AG04449 (cell line): ENCODE results near the gene TUBE1.

Experiments used
- CTCF ChIA-PET: fragments of 350-600 bp; formaldehyde crosslinking; extraction: SDS; loops from one replicate; lab custom pipeline; 2021; ENCODE audit warnings: antibody characterized with exemption; lab: Yijun Ruan, JAX
- POLR2A ChIA-PET: fragments of 400-600, 350-600 bp; formaldehyde crosslinking; extraction: SDS; loops from one replicate; lab custom pipeline; 2020; ENCODE audit warnings: antibody characterized with exemption, inconsistent platforms; lab: Yijun Ruan, JAX
- DNase-seq: peaks from one replicate; pipeline ENCODE4 v3.0.0-alpha.2; 2010; ENCODE audit warnings: low read depth, low spot score
- H3K4me3 ChIP-seq: 2 replicates; pipeline ENCODE4 v1.5.1; 2011; ENCODE audit warnings: low read depth, mild to moderate bottlenecking, control low read depth, low read length
- TF ChIP-seq, protein P1 (sequence below): IDR thresholded peaks from one replicate; pipeline ENCODE4 v1.5.1; 2011; ENCODE audit warnings: mild to moderate bottlenecking, moderate library complexity, low read length, control low read depth, inconsistent platforms; ENCODE audit not compliant: insufficient read depth; ENCODE audit errors: missing control alignments

The TUBE1 gene

GRCh38 chr6:112043032-112044007 is 44.0 kb downstream of the TUBE1 start:
- TF ChIP-seq, protein P1, sequence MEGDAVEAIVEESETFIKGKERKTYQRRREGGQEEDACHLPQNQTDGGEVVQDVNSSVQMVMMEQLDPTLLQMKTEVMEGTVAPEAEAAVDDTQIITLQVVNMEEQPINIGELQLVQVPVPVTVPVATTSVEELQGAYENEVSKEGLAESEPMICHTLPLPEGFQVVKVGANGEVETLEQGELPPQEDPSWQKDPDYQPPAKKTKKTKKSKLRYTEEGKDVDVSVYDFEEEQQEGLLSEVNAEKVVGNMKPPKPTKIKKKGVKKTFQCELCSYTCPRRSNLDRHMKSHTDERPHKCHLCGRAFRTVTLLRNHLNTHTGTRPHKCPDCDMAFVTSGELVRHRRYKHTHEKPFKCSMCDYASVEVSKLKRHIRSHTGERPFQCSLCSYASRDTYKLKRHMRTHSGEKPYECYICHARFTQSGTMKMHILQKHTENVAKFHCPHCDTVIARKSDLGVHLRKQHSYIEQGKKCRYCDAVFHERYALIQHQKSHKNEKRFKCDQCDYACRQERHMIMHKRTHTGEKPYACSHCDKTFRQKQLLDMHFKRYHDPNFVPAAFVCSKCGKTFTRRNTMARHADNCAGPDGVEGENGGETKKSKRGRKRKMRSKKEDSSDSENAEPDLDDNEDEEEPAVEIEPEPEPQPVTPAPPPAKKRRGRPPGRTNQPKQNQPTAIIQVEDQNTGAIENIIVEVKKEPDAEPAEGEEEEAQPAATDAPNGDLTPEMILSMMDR, result peak; percentile 95
- DNase-seq, result peak; percentile 33
- peak overlapping the region; percentile 62 for H3K4me3 ChIP-seq
- CTCF ChIA-PET, result interaction anchor here (0.6 to 10.5 kb wide), 66 partner anchors 10 to 1032 kb away, joined by 3 to 253 read pairs (median 4); partner anchors contain the start of genes CCN6, FAM229B and TUBE1
- POLR2A ChIA-PET, result interaction anchor here (1.5 kb wide), 1 partner anchor 334 kb away, joined by 3 read pairs; no protein-coding TSS in a partner anchor

DNA sequence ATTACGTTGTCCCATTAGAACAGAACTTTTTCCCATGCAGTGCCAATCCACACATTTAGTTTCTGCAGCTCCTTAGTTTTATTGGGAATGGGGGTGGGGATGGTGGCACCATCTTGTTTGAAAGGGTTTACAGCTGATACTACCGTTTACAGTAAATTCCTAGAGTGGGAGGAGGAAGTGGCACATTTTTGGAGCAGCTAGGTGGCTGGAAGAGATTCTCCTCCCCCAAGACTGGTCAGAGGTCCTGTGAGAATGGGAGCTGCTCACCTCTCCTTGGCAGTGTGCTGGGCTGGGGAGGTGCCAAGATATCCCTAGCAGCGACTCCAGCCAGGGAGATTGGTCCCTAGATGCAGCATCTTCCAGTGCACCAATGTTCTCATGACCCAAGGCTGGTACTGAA is 45.7 kb downstream of the TUBE1 start:
- CTCF ChIA-PET, result interaction anchor here (0.6 to 10.5 kb wide), 30 partner anchors 8 to 784 kb away, joined by 3 to 253 read pairs (median 5); a partner anchor contains a TSS
- DNase-seq, result no peak

DNA sequence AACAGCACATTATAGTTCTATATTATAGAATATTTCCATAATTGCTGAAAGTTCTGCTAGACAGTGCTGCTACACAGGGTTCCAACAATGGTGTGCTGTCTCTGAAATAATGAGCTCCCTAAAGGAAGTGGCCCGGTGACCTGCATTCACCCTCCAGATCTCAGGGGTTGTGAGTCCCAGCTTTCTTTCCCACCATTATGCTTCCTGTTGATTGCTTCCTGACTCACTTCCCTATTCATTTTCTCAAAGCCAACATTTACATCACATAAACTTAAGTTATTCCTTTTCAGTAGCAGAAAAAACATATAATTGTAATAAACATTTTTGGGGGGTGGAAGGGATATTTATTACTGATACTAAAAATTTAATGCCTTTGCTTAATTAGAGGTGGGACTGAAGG is 46.3 kb downstream of the TUBE1 start:
- CTCF ChIA-PET, result interaction anchor here (0.8 to 10.5 kb wide), 22 partner anchors 8 to 784 kb away, joined by 3 to 253 read pairs (median 8); a partner anchor contains a TSS
- H3K4me3 ChIP-seq, result no peak overlapping the region
- POLR2A ChIA-PET, result no interaction called here
- TF ChIP-seq, protein P1, result no peak
- DNase-seq, result no peak

More for the DNA sequence above, 45.7 kb downstream of the TUBE1 start:
- POLR2A ChIA-PET, result no interaction called here
- H3K4me3 ChIP-seq, result no peak overlapping the region
- TF ChIP-seq, protein P1, result no peak

- POLR2A ChIA-PET, result no interaction called here
Measured at GRCh38 chr6:112039431-112039770, 47.9 kb downstream of the TUBE1 start.

DNA sequence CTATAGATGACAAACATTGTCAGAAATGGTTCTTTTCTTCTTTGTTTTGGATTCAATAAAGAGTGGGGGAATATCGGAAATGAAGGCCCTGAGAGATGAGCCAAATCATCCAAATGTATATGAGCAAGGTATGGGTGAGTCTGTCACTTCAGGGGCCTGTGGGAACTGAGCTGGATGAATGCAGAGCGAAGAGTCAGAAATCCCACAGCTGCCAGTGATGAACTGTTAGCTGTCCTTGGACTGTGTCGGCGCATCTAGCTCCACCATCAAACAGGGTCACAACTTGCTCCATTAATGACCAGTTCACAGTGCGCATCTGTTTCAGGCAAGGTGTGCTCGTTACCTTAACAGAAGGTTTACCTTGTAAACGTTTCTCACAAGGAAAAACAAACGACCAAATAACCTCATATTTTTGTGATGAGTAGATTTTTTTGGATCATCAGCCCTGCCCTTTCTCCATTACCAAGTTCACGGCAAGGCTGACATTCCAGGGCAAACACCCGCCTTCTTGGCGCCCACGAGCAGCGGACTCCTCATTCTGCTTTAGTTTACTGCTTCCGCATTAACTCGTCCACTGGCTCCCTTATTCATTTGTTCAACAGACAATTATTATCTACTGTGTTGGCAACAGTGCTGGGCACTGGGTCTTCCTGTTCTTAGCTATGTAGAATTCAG is 48.4 kb downstream of the TUBE1 start:
- ChIA-PET CTCF (interaction anchor here (1.0 to 10.5 kb wide), 10 partner anchors 11 to 1028 kb away, joined by 3 to 253 read pairs (median 5); a partner anchor contains a TSS), POLR2A (no interaction called here)
- TF ChIP-seq, protein P1, result no peak
- no peak overlapping the region for H3K4me3 ChIP-seq
- no peak for DNase-seq

More at GRCh38 chr6:112039431-112039770, 47.9 kb downstream of the TUBE1 start:
- DNase-seq, result no peak
- CTCF ChIA-PET, result interaction anchor here (1.0 to 10.5 kb wide), 12 partner anchors 11 to 1029 kb away, joined by 3 to 253 read pairs (median 6); a partner anchor contains a TSS
- TF ChIP-seq, protein P1, result no peak
- no peak overlapping the region for H3K4me3 ChIP-seq
